GM18526 (cell line): ENCODE data around the gene EDC3.

Experiments used
- POLR2A ChIP-seq: IDR thresholded peaks from 3 replicates; pipeline ENCODE4 v1.6.1; 2011; ENCODE audit not compliant: insufficient read length; ENCODE audit errors: extremely low read depth

The EDC3 gene

GRCh38 chr15:74716651-74717050, 20.8 kb upstream of the EDC3 start:
- TF ChIP-seq POLR2A: no peak

DNA sequence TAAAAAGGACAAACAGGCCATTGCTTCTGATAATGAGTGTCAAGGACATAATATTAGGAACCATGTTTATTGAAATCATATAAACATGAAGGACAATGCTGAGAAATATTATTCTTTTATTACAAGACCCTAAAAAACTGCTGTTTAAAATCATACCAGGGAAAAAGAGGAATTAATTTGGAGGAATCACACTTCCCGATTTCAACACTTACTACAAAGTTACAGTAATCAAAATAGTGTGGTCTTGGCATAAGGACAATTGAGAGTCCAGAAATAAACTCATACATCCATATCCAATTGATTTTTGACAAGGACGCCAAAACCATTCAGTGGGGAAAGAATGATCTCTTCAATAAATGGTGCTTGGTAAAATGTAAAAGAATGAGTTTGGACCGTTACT, 16.5 kb upstream of the EDC3 start:
- no peak for TF ChIP-seq POLR2A

DNA sequence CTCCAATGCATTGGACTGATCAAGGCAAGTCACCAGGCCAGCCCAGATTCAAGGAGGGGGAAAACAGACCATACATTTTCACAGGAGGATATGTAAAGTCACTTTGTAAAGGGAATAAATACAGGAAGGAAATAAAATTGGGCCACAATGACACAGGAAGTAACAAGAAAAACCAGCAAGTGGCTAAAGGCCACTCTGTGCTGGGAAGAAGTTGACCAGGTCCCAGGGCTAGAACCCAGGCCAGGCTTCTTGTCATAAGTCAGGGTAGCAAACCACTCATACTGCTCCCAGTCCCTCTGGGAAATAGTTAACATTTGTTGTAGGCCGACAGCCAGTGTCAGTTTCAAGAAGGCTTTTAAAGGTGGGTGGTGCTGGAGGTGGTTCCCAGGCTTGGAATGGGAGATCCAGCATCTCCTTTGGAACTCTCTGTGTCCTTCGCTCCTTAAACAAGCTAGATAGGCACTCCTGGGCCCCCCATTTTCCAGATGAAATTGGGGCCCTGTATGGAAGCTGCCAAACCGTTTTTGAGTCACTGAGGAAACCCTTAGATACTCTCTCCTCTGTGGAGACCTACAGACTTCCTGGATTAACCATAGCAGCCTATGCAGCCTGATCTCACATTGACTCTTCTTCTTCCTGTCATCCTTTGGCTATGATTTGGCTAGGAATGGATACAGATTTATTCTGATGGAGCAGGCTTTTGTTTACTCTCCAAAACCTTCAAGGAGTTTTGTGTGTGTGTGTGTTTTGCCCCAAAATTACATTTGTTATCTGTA, 14.7 kb upstream of the EDC3 start:
- TF ChIP-seq POLR2A: no peak

DNA sequence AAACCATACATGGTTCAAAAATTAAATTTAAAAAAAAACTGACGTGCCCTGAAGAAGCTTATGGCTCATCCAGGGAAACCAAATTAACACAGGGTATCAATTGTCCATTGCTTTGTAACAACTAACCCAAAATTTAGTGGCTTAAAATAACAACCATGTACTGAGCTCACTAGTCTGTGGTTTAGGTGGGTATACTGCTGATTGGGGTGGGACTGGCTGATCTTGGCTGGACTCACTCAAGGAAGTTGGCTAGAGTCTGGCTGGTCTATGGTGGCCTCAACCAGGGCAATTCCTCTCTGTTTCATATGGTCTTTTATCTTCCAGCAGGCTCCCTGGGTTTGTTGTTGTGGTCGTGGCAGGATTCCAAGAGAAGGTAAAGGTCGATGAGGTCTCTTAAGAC, 14.1 kb upstream of the EDC3 start:
- TF ChIP-seq POLR2A: no peak

GRCh38 chr15:74709011-74709410, 13.2 kb upstream of the EDC3 start:
- no peak for TF ChIP-seq POLR2A

GRCh38 chr15:74696808-74697207, 984 bp upstream of the EDC3 start:
- no peak for TF ChIP-seq POLR2A

GRCh38 chr15:74696398-74696729, 540 bp upstream of the EDC3 start:
- TF ChIP-seq POLR2A: no peak

- TF ChIP-seq POLR2A: no peak
Measured at GRCh38 chr15:74692327-74692726, 3.5 kb downstream of the EDC3 start.

- TF ChIP-seq POLR2A: no peak
Measured at GRCh38 chr15:74683758-74684157, 12.1 kb downstream of the EDC3 start.

DNA sequence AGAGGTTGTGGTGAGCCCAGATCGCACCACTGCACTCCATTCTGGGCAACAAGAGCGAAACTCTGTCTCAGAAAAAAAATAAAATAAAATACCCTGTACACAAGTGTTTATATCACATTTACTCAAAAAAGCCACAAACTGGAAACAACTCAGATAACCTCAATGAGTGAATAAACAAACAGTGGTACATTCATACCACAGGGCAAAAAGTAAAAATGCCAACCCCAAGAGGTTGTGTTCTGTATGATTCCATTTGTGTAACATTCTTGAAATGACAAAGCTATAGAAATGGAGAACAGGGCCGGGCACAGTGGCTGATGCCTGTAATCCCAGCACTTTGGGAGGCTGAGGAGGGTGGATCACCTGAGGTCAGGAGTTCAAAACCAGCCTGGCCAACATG, 12.9 kb downstream of the EDC3 start:
- no peak for TF ChIP-seq POLR2A

DNA sequence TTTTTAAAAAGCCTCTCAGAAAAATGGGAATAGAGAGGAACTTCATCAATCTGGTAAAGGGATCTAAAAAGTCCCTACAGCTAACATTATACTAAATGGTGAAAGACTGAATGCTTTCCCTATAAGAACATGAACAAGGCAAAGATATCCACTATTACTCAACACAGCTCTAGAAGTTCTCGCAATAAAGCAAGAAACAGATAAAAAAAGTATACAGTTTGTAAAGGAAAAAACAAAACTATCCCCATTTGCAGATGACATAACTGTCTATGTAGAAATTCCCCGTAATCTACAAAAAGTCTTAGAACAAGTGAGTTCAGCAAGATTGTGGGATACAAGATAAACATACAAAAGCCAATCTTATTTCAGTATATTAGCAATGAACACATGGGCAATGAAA, 15.4 kb downstream of the EDC3 start:
- no peak for TF ChIP-seq POLR2A

DNA sequence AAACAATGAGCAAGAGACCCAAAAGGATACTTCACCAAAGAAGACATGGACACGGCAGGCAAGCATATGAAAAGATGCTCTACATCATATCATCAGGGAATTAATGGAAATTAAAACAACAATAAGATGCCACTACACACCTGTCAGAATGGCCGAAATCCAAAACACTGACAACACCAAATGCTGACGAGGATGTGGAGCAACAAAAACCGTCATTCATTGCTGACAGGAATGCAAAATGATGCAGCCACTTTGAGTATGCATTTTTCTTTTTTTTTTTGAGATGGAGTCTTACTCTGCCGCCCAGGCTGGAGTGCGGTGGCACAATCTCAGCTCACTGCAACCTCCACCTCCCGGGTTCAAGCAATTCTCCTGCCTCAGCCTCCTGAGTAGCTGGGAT, 19.0 kb downstream of the EDC3 start:
- TF ChIP-seq POLR2A: no peak

GRCh38 chr15:74674161-74674560, 21.7 kb downstream of the EDC3 start:
- no peak for TF ChIP-seq POLR2A

DNA sequence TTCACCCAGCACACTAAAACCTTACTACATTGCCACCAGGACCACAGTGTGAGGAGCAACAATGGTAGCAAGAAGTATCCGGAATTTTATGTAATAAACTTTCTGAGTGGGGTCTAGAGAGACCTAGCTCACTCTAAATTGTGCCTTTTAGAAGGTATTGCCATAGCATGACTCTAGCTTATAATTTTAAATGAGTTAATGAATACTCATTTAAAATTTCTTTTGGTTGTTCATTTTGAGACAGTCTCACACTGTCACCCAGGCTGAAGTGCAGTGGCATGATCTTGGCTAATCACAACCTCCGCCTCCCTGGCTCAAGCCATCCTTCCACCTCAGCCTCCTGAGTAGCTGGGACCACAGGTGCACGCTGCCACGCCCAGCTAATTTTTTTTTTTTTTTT, 26.2 kb downstream of the EDC3 start:
- no peak for TF ChIP-seq POLR2A

- no peak for TF ChIP-seq POLR2A
Measured at GRCh38 chr15:74667975-74668374, 27.8 kb downstream of the EDC3 start.

DNA sequence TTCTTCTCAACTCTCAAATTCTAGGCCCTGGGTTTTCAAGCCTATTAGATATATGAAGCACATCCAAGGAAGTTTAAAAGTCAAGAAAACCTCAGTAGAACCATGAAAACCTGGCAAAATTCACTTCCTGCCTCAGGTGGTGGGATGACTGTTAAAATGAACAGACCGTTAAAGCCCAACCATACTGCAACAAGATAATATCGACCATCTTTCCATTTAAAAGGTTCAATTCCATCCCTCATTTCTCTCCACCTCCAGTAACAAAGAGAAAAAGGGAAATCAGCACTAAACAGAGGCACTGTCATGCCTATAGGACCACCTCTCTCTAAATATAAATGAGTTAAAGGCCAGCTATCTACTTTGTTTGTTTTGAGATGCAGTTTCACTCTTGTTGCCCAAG, 31.2 kb downstream of the EDC3 start:
- no peak for TF ChIP-seq POLR2A

DNA sequence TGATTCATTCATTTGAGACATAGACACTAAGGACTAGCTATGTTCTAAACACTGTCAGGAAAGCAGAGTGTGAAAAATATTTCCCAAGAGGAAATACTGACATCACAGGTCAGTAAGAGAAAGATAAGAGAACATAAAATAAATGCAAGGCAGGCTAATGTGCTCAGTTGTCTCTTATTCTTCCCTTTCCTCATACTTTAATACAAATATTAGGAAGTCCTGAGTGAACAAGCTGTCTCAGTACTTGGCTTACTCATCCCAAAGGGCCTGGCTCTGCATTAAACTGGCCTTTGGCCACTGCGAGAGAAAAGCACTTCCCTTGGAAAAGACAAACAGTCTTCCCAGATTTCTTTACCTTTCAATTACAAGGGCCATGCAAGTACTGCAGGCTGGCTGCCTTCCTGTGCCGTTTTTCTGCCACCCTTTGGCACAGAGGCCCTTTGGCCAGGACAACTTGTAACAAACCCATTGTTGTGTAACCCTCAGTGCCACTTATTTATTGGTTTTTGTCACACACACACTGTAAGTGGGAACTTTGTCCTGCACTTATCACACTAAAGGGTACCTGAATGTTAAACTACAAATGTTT, 31.7 kb downstream of the EDC3 start:
- no peak for TF ChIP-seq POLR2A
